SK-N-MC (cell line): ENCODE data around the gene E2F2.

Source experiments
- EZH2 ChIP-seq: fragments of 200-600 bp; sonication (generic); IDR thresholded peaks from one replicate; pipeline ENCODE4 v1.6.1; 2017; ENCODE audit warnings: antibody characterized with exemption
- FOXP2 ChIP-seq: optimal IDR thresholded peaks from 2 replicates; pipeline ENCODE3; 2011; ENCODE audit warnings: mild to moderate bottlenecking, moderate library complexity; ENCODE audit not compliant: insufficient read depth; ENCODE audit errors: extremely low read length, control extremely low read depth
- POLR2AphosphoS5 ChIP-seq: IDR thresholded peaks from 2 replicates; pipeline ENCODE4 v1.6.1; 2012; ENCODE audit warnings: mild to moderate bottlenecking, low read depth, low read length, borderline replicate concordance

GRCh38 chr1:23561813-23562100 is 30.7 kb upstream of the E2F2 start:
- TF ChIP-seq EZH2 (no peak), POLR2AphosphoS5 (0 out of 2 replicates have a peak, but pooled peaks have one; percentile 29), FOXP2 (no peak)
